ENCODE results near the gene NXNL2.
A peak's percentile ranks its signal among the peaks of the same experiment; 100 is the strongest.

The NXNL2 gene

DNA sequence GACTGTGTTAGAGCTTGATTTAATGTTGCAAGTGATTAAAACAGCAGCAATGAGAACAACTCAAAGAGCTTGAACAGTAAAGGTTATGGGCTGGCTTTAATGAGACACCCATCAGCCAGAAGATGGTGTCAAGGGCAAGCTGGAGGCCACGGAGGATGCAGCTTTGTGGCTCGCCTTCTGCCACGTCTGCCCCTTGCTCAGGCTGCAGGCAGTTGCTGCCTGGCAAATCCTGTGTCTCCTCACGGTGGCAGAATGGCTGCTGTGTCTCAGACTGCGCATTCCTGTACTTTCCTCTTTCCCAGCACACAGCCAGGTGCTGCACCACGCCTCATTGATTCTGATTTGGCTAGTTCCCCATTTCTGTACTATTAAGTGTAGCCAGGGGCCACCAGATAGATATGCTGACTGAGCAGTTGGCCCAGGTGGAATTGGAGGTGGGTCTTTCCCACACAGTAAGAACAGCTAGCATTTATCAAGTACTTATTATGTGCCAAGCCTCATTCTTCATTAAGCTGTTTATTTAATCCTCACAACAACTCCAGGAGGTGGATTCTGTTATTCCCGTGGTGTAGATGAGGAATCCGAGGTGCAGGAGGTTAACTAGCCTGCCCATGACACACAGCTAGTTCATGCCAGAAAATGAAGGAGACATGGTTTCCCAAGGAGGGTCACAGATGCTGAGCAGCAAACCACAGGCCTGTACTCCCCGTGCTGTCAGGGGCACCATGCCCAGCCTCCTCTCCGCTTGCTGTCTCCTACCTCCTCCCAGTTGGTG is 3.5 kb downstream of the NXNL2 start:
- Mint-ChIP-seq H3K27me3 (ENCODE audit: low read depth) (peaks cover 32% of the 10 kb centered on the region), H3K4me1 (ENCODE audit: low read depth) (peaks cover 3% of the 10 kb centered on the region), H3K4me3 (no peak overlapping the region), H3K27ac (no peak overlapping the region), H3K36me3 (ENCODE audit: low read depth) (no peaks in the 10 kb centered on the region), H3K9me3 (no peaks in the 10 kb centered on the region)
- DNase-seq (ENCODE audit: low spot score): no peak

GRCh38 chr9:88539246-88539645 is 4.3 kb downstream of the NXNL2 start:
- Mint-ChIP-seq H3K36me3 (ENCODE audit: low read depth) (no peaks in the 10 kb centered on the region), H3K27ac (no peak overlapping the region), H3K4me1 (ENCODE audit: low read depth) (peaks cover 3% of the 10 kb centered on the region), H3K27me3 (ENCODE audit: low read depth) (peaks cover 25% of the 10 kb centered on the region), H3K9me3 (no peaks in the 10 kb centered on the region), H3K4me3 (no peak overlapping the region)
- DNase-seq (ENCODE audit: low spot score): no peak

- Mint-ChIP-seq H3K4me3 (no peak overlapping the region), H3K9me3 (no peaks in the 10 kb centered on the region), H3K27ac (no peak overlapping the region), H3K27me3 (ENCODE audit: low read depth) (peaks cover 24% of the 10 kb centered on the region), H3K36me3 (ENCODE audit: low read depth) (no peaks in the 10 kb centered on the region), H3K4me1 (ENCODE audit: low read depth) (peaks cover 3% of the 10 kb centered on the region)
- no peak for DNase-seq (ENCODE audit: low spot score)
These were observed 5.3 kb downstream of the NXNL2 start for GRCh38 chr9:88540251-88540763.

- H3K4me1 Mint-ChIP-seq (ENCODE audit: low read depth): no peaks in the 10 kb centered on the region
- H3K36me3 Mint-ChIP-seq (ENCODE audit: low read depth): no peaks in the 10 kb centered on the region
- no peak for DNase-seq (ENCODE audit: low spot score)
- H3K27me3 Mint-ChIP-seq (ENCODE audit: low read depth): no peaks in the 10 kb centered on the region
- H3K27ac Mint-ChIP-seq: no peak overlapping the region
- H3K9me3 Mint-ChIP-seq: no peaks in the 10 kb centered on the region
- H3K4me3 Mint-ChIP-seq: no peak overlapping the region
These were observed 9.3 kb downstream of the NXNL2 start for GRCh38 chr9:88544245-88544644.

GRCh38 chr9:88551546-88552137 is 16.7 kb downstream of the NXNL2 start:
- Mint-ChIP-seq H3K4me1 (ENCODE audit: low read depth) (no peaks in the 10 kb centered on the region), H3K4me3 (no peak overlapping the region), H3K36me3 (ENCODE audit: low read depth) (no peaks in the 10 kb centered on the region), H3K27ac (no peak overlapping the region), H3K9me3 (no peaks in the 10 kb centered on the region), H3K27me3 (ENCODE audit: low read depth) (peaks cover 5% of the 10 kb centered on the region)
- no peak for DNase-seq (ENCODE audit: low spot score)

GRCh38 chr9:88553350-88553749 is 18.4 kb downstream of the NXNL2 start:
- H3K36me3 Mint-ChIP-seq (ENCODE audit: low read depth): no peaks in the 10 kb centered on the region
- H3K4me3 Mint-ChIP-seq: no peak overlapping the region
- H3K27ac Mint-ChIP-seq: no peak overlapping the region
- peaks cover 5% of the 10 kb centered on the region for H3K27me3 Mint-ChIP-seq (ENCODE audit: low read depth)
- no peaks in the 10 kb centered on the region for H3K4me1 Mint-ChIP-seq (ENCODE audit: low read depth)
- H3K9me3 Mint-ChIP-seq: no peaks in the 10 kb centered on the region
- DNase-seq (ENCODE audit: low spot score): no peak

GRCh38 chr9:88555268-88555980 is 20.4 kb downstream of the NXNL2 start:
- H3K27me3 Mint-ChIP-seq (ENCODE audit: low read depth): peaks cover 5% of the 10 kb centered on the region
- no peaks in the 10 kb centered on the region for H3K36me3 Mint-ChIP-seq (ENCODE audit: low read depth)
- no peak for DNase-seq (ENCODE audit: low spot score)
- H3K9me3 Mint-ChIP-seq: no peaks in the 10 kb centered on the region
- H3K4me3 Mint-ChIP-seq: no peak overlapping the region
- no peaks in the 10 kb centered on the region for H3K4me1 Mint-ChIP-seq (ENCODE audit: low read depth)
- no peak overlapping the region for H3K27ac Mint-ChIP-seq

DNA sequence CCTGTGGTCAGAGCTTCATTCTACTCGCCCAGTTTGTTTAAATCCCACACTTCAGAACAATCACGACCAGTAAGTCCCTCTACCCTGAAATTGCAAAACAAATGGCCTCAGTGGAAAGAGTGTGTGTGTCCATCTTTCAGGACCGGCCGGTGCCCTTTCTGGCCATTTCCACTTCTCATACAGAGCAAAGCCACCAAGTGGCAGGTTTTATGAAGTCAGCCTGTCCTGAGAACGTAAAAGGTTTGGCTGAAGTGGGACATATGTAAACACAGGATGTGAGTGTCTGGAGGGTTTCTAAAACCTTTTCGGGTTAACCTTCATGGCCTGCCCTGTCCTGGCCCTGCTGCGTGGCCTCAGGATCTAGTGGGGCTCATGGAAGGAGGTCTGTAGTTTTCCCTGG is 24.7 kb downstream of the NXNL2 start:
- no peak overlapping the region for H3K4me3 Mint-ChIP-seq

DNA sequence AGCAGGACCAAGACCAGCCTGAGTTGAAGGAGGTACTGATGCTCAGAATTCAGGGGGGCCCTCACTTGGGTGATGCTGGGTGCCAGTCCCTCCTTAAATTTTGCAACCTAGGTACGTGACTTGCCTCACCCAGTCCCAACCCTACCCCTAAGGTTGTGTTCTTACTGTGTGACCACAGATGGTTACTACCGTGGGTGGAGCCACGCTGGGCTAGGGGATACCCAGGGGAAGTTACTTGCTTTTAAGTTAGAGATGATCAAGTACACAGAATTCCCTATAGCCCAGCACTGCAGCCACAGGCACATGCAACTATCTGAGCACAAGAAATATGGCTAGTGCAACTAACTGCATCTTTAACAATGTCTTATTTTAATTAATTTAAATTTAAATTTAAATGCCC is 32.9 kb downstream of the NXNL2 start:
- peak; percentile 7 for DNase-seq (ENCODE audit: low spot score)
- no peaks in the 10 kb centered on the region for H3K27me3 Mint-ChIP-seq (ENCODE audit: low read depth)
- H3K4me3 Mint-ChIP-seq: no peak overlapping the region
- H3K4me1 Mint-ChIP-seq (ENCODE audit: low read depth): no peaks in the 10 kb centered on the region
- H3K36me3 Mint-ChIP-seq (ENCODE audit: low read depth): no peaks in the 10 kb centered on the region
- no peaks in the 10 kb centered on the region for H3K9me3 Mint-ChIP-seq
- H3K27ac Mint-ChIP-seq: no peak overlapping the region

More for the DNA sequence above, 24.7 kb downstream of the NXNL2 start:
- Mint-ChIP-seq H3K36me3 (ENCODE audit: low read depth) (no peaks in the 10 kb centered on the region), H3K4me1 (ENCODE audit: low read depth) (no peaks in the 10 kb centered on the region), H3K27ac (no peak overlapping the region), H3K9me3 (no peaks in the 10 kb centered on the region), H3K27me3 (ENCODE audit: low read depth) (peaks cover 2% of the 10 kb centered on the region)
- DNase-seq (ENCODE audit: low spot score): no peak

DNA sequence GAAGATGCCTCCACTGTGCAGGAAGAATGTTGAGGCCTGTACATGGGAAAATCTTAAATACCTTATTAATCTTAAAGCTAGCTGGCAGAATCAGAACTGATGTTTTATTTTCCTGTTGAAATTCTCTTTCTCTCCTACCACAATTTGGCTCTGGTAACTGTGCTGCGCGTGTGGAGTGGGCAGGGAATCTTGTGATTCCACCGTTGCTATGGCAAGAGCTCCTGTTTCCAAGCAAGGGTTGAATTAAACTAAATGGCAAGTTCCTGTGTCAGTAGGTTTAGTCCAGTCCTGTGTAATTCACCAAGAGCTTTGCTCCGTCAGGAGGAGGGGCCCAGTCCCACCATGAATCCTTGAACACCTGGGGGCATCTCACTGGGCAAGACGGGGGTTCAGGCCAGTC is 36.4 kb downstream of the NXNL2 start:
- H3K27ac Mint-ChIP-seq: no peak overlapping the region
- no peaks in the 10 kb centered on the region for H3K9me3 Mint-ChIP-seq
- no peaks in the 10 kb centered on the region for H3K4me1 Mint-ChIP-seq (ENCODE audit: low read depth)
- no peak for DNase-seq (ENCODE audit: low spot score)
- no peaks in the 10 kb centered on the region for H3K36me3 Mint-ChIP-seq (ENCODE audit: low read depth)
- H3K4me3 Mint-ChIP-seq: no peak overlapping the region
- peaks cover 19% of the 10 kb centered on the region for H3K27me3 Mint-ChIP-seq (ENCODE audit: low read depth)

GRCh38 chr9:88572684-88573083 is 37.7 kb downstream of the NXNL2 start:
- DNase-seq (ENCODE audit: low spot score): no peak
- Mint-ChIP-seq H3K4me3 (no peak overlapping the region), H3K27me3 (ENCODE audit: low read depth) (peaks cover 19% of the 10 kb centered on the region), H3K4me1 (ENCODE audit: low read depth) (no peaks in the 10 kb centered on the region), H3K9me3 (no peaks in the 10 kb centered on the region), H3K27ac (no peak overlapping the region), H3K36me3 (ENCODE audit: low read depth) (no peaks in the 10 kb centered on the region)

DNA sequence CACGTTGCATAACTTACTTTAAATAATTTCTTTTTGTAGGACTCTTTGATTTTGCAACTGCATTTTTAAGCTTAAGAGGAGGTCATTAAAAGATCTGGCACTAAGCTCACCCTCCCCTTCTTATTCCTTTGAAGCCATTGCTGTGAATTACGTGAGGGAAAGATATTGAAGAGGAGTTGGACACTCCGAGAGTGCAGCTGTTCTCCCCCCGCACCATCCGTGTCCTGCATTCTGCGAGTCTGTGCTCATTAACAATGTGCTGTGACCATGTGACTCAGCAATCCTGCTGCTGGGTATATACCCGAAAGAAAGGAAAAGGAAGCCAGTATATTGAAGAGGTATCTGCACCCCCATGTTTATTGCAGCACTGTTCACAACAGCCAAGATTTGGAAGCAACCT is 40.0 kb downstream of the NXNL2 start:
- H3K9me3 Mint-ChIP-seq: no peaks in the 10 kb centered on the region
- no peak for DNase-seq (ENCODE audit: low spot score)
- peaks cover 19% of the 10 kb centered on the region for H3K27me3 Mint-ChIP-seq (ENCODE audit: low read depth)
- H3K27ac Mint-ChIP-seq: no peak overlapping the region
- H3K4me1 Mint-ChIP-seq (ENCODE audit: low read depth): peaks cover 3% of the 10 kb centered on the region
- no peaks in the 10 kb centered on the region for H3K36me3 Mint-ChIP-seq (ENCODE audit: low read depth)
- H3K4me3 Mint-ChIP-seq: no peak overlapping the region

GRCh38 chr9:88577256-88578120 is 42.5 kb downstream of the NXNL2 start:
- H3K27ac Mint-ChIP-seq: no peak overlapping the region
- no peaks in the 10 kb centered on the region for H3K9me3 Mint-ChIP-seq
- H3K27me3 Mint-ChIP-seq (ENCODE audit: low read depth): peaks cover 22% of the 10 kb centered on the region
- no peak for DNase-seq (ENCODE audit: low spot score)
- H3K4me1 Mint-ChIP-seq (ENCODE audit: low read depth): peaks cover 3% of the 10 kb centered on the region
- no peak overlapping the region for H3K4me3 Mint-ChIP-seq
- no peaks in the 10 kb centered on the region for H3K36me3 Mint-ChIP-seq (ENCODE audit: low read depth)

Data from T-helper 2 cell treated with Interferon-gamma antibody and Interleukin-4, amounts not matched to agents 5 μg/mL and 100 μg/mL, for 36 hours (primary cell).